Keratinocyte (primary cell): Measurements from ENCODE around the gene DST. TPM values are rescaled to one million over a fixed set of nuclear protein-coding genes. Genes with fewer than 3 reads are reported as not detected.

Experiments used
- DNase-seq: peaks from one replicate; pipeline ENCODE4 v3.0.0-alpha.2; 2011; ENCODE audit warnings: low read depth, missing footprints, low spot score
- FAIRE-seq: peaks from 2 replicates; lab custom pipeline; 2011; peaks lifted over from hg19 to GRCh38; lab: Jason Lieb, UNC
- H2AFZ ChIP-seq: 2 replicates; pipeline ENCODE4 v1.6.0; 2012; ENCODE audit warnings: low read length, control low read depth, inconsistent platforms; ENCODE audit not compliant: control insufficient read depth
- H3K27ac ChIP-seq: 2 replicates; pipeline ENCODE4 v1.5.1; 2011; ENCODE audit warnings: low read length; ENCODE audit not compliant: control insufficient read depth, insufficient read depth
- H3K27me3 ChIP-seq: 3 replicates; pipeline ENCODE4 v1.6.0; 2011; ENCODE audit warnings: low read length; ENCODE audit not compliant: control insufficient read depth, insufficient read depth; ENCODE audit errors: extremely low read depth
- H3K36me3 ChIP-seq, 2 experiments: 2 replicates in 1 of 2; 3 replicates in 1 of 2; pipeline ENCODE4 v1.5.1; 2011; ENCODE audit warnings: low read length in 2 of 2, mild to moderate bottlenecking in 1 of 2; ENCODE audit not compliant: control insufficient read depth in 2 of 2, insufficient read depth in 2 of 2; ENCODE audit errors: extremely low read depth in 1 of 2
- H3K4me1 ChIP-seq: 3 replicates; pipeline ENCODE4 v1.5.1; 2011; ENCODE audit warnings: low read length; ENCODE audit not compliant: control insufficient read depth, insufficient read depth; ENCODE audit errors: extremely low read depth
- H3K4me2 ChIP-seq: 3 replicates; pipeline ENCODE4 v1.6.0; 2011; ENCODE audit warnings: low read depth, low read length; ENCODE audit not compliant: control insufficient read depth, insufficient read depth; ENCODE audit errors: extremely low read depth
- H3K4me3 ChIP-seq, 3 experiments: fragments of 200-600 bp in 1 of 3; sonication (generic) in 1 of 3; 2 replicates in 2 of 3; 3 replicates in 1 of 3; pipeline ENCODE4 v1.5.1; 2011 to 2016; ENCODE audit warnings: low read length in 3 of 3, mild to moderate bottlenecking in 3 of 3, control low read depth in 2 of 3, inconsistent platforms in 1 of 3, low read depth in 1 of 3, mixed read lengths in 1 of 3, mixed run types in 1 of 3, moderate library complexity in 1 of 3; ENCODE audit not compliant: control insufficient read depth in 2 of 3, insufficient read depth in 2 of 3; ENCODE audit errors: extremely low read depth in 1 of 3
- H3K79me2 ChIP-seq: 2 replicates; pipeline ENCODE4 v1.6.0; 2012; ENCODE audit warnings: low read length; ENCODE audit not compliant: control insufficient read depth, insufficient read depth
- H3K9ac ChIP-seq: 3 replicates; pipeline ENCODE4 v1.6.0; 2011; ENCODE audit warnings: low read length; ENCODE audit not compliant: control insufficient read depth, insufficient read depth; ENCODE audit errors: extremely low read depth
- H3K9me1 ChIP-seq: 3 replicates; pipeline ENCODE4 v1.6.0; 2011; ENCODE audit warnings: low read length; ENCODE audit not compliant: control insufficient read depth, insufficient read depth; ENCODE audit errors: extremely low read depth
- H3K9me3 ChIP-seq: 2 replicates; pipeline ENCODE4 v1.5.1; 2012; ENCODE audit warnings: low read depth, low read length; ENCODE audit not compliant: control insufficient read depth
- H4K20me1 ChIP-seq: 3 replicates; pipeline ENCODE4 v1.6.0; 2011; ENCODE audit warnings: low read length; ENCODE audit not compliant: control insufficient read depth, insufficient read depth; ENCODE audit errors: extremely low read depth
- CTCF ChIP-seq, 3 experiments: IDR thresholded peaks in 1 of 3; conservative IDR thresholded peaks in 1 of 3; optimal IDR thresholded peaks in 1 of 3; 2 replicates in 2 of 3; 3 replicates in 1 of 3; pipeline versions ENCODE3 to v1.5.1; 2011; ENCODE audit warnings: low read length in 3 of 3, mild to moderate bottlenecking in 3 of 3, moderate library complexity in 2 of 3, control low read depth in 1 of 3, inconsistent platforms in 1 of 3; ENCODE audit not compliant: insufficient read depth in 2 of 3; ENCODE audit errors: extremely low read depth in 1 of 3
- EZH2 ChIP-seq: IDR thresholded peaks from one replicate; pipeline ENCODE4 v1.6.1; 2012; ENCODE audit warnings: inconsistent platforms, mild to moderate bottlenecking, low read length, moderate library complexity
- dilution Hi-C: fragments of 300-500 bp; cut with MboI; formaldehyde crosslinking; loops from one replicate; pipeline ENCODE4 v1.7.0; 2020; ENCODE audit warnings: low sequenced_read_pairs; ENCODE audit not compliant: extremely low pct_ligation_motif_present
- polyA plus RNA-seq, 5 experiments: library from polyadenylated mRNA; depleted of rRNA in 3 of 5; stranded (reverse) in 3 of 5; stranded (forward) in 1 of 5; unstranded in 1 of 5; fragments of >200 nt; gene quantifications; 1 replicate in 1 of 5; 2 replicates in 3 of 5; 3 replicates in 1 of 5; pipeline versions ENCODE4 v1.2.1 to v1.2.3, GENCODE V29; 2011 to 2012; ENCODE audit warnings: missing spikeins in 2 of 5, low read depth in 1 of 5, low replicate concordance in 1 of 5

Gene DST
- polyA plus RNA-seq, 1 donor (not counting 4 experiments of a cell fraction or from before 2014, with no cell fraction given) = 455 TPM

GRCh38 chr6:56435326-56435725, 207.4 kb downstream of the DST start:
- no peak for FAIRE-seq
- H3K4me1 ChIP-seq = peaks cover 21% of the 10 kb centered on the region
- H3K9ac ChIP-seq = no peak overlapping the region
- no peak overlapping the region for H3K4me2 ChIP-seq
- H3K27me3 ChIP-seq = no peaks in the 10 kb centered on the region
- dilution Hi-C loops = no loop called here
- H2AFZ ChIP-seq = no peak overlapping the region
- no peaks in the 10 kb centered on the region for H3K36me3 ChIP-seq
- no peak overlapping the region for H3K4me3 ChIP-seq
- H4K20me1 ChIP-seq = no peaks in the 10 kb centered on the region
- DNase-seq = no peak
- H3K79me2 ChIP-seq = no peaks in the 10 kb centered on the region
- TF ChIP-seq EZH2 (no peak), CTCF (optimal IDR thresholded peaks at IDR 0.05 in 1 of 3, IDR thresholded peaks at IDR 0.05 in 1 of 3, conservative IDR thresholded peaks at IDR 0.05 in 1 of 3; ENCODE audit: extremely low read depth in 1 of 3, insufficient read depth in 2 of 3, low read length in 3 of 3) (no peak)
- peaks cover 2% of the 10 kb centered on the region for H3K9me3 ChIP-seq
- H3K27ac ChIP-seq = no peak overlapping the region
- H3K9me1 ChIP-seq = no peaks in the 10 kb centered on the region

- Histone ChIP-seq H3K27me3 (no peaks in the 10 kb centered on the region), H3K4me2 (no peak overlapping the region), H3K9me1 (no peaks in the 10 kb centered on the region), H3K4me3 (no peak overlapping the region), H3K9ac (no peak overlapping the region), H3K27ac (no peak overlapping the region), H3K79me2 (no peaks in the 10 kb centered on the region), H3K4me1 (peaks cover 17% of the 10 kb centered on the region), H2AFZ (no peak overlapping the region), H4K20me1 (no peaks in the 10 kb centered on the region), H3K9me3 (peaks cover 1% of the 10 kb centered on the region), H3K36me3 (no peaks in the 10 kb centered on the region)
- dilution Hi-C loops = no loop called here
- TF ChIP-seq EZH2 = no peak
- no peak for TF ChIP-seq CTCF (optimal IDR thresholded peaks at IDR 0.05 in 1 of 3, IDR thresholded peaks at IDR 0.05 in 1 of 3, conservative IDR thresholded peaks at IDR 0.05 in 1 of 3; ENCODE audit: extremely low read depth in 1 of 3, insufficient read depth in 2 of 3, low read length in 3 of 3)
- FAIRE-seq = no peak
- DNase-seq = no peak
These were observed 208.1 kb downstream of the DST start for GRCh38 chr6:56434606-56435005.
